Spleen (tissue), 11 donors: ENCODE data around the gene MIPEP. TPM values are rescaled to one million over a fixed set of nuclear protein-coding genes. Genes with fewer than 3 reads are reported as not detected.

Source experiments
- DNase-seq: peaks from one replicate; pipeline ENCODE4 v3.0.0-alpha.2; 2020
- H3K27ac ChIP-seq, 8 donors: fragments of 200-600 bp; sonication (generic) in 7 of 8; 1 replicate in 4 of 8; 2 replicates in 4 of 8; pipeline versions ENCODE4 v1.5.0 to v1.8.0; 2016 to 2021; ENCODE audit warnings: inconsistent platforms in 4 of 8, mild to moderate bottlenecking in 4 of 8, moderate library complexity in 1 of 8
- H3K27me3 ChIP-seq, 7 donors: fragments of 200-600 bp; sonication (generic) in 6 of 7; replicated peaks in 1 of 7; 1 replicate in 4 of 7; 2 replicates in 3 of 7; pipeline versions ENCODE4 v1.5.0 to v1.8.0; 2016 to 2021; ENCODE audit warnings: inconsistent platforms in 3 of 7, mild to moderate bottlenecking in 1 of 7
- H3K36me3 ChIP-seq, 6 donors: fragments of 200-600 bp; sonication (generic) in 5 of 6; 1 replicate in 4 of 6; 2 replicates in 2 of 6; pipeline versions ENCODE4 v1.5.0 to v1.8.0; 2016 to 2021; ENCODE audit warnings: inconsistent platforms in 2 of 6
- H3K4me1 ChIP-seq, 6 donors: fragments of 200-600 bp; sonication (generic) in 5 of 6; 1 replicate in 3 of 6; 2 replicates in 3 of 6; pipeline versions ENCODE4 v1.5.0 to v1.8.0; 2016 to 2021; ENCODE audit warnings: inconsistent platforms in 3 of 6
- H3K4me3 ChIP-seq, 8 donors: fragments of 200-600 bp; sonication (generic) in 7 of 8; 1 replicate in 4 of 8; 2 replicates in 4 of 8; pipeline versions ENCODE4 v1.5.0 to v1.8.0; 2016 to 2021; ENCODE audit warnings: inconsistent platforms in 4 of 8, mild to moderate bottlenecking in 4 of 8, moderate library complexity in 2 of 8
- H3K9me3 ChIP-seq, 8 donors: fragments of 200-600 bp; sonication (generic) in 7 of 8; 1 replicate in 4 of 8; 2 replicates in 4 of 8; pipeline versions ENCODE4 v1.5.0 to v1.8.0; 2016 to 2021; ENCODE audit warnings: inconsistent platforms in 4 of 8
- CTCF ChIP-seq, 11 experiments: fragments of 200-600 bp in 7 of 11; fragments of 450-650 bp in 4 of 11; sonication (generic) in 4 of 11; IDR thresholded peaks in 8 of 11; conservative IDR thresholded peaks in 3 of 11; 1 replicate in 7 of 11; 2 replicates in 4 of 11; pipeline versions ENCODE4 v1.4.0 to v1.8.0; 2016 to 2021; ENCODE audit warnings: antibody characterized with exemption in 11 of 11, inconsistent platforms in 4 of 11, mild to moderate bottlenecking in 1 of 11
- POLR2A ChIP-seq, 3 donors: fragments of 450-650 bp; IDR thresholded peaks; one replicate each; pipeline ENCODE4 v1.5.1; 2017; ENCODE audit warnings: antibody characterized with exemption in 3 of 3, mild to moderate bottlenecking in 1 of 3
- POLR2AphosphoS5 ChIP-seq, 3 donors: sonication (generic); formaldehyde crosslinking; IDR thresholded peaks; one replicate each; pipeline ENCODE4 v1.5.1; 2017; ENCODE audit warnings: antibody characterized with exemption in 3 of 3
- WGBS, 5 donors: extraction: QIAGEN DNeasy Blood & Tissue Kit in 3 of 5; methylation state at CpG; one replicate each; pipeline versions ENCODE4 v1.1.5 to v1.1.7; 2013 to 2018; 5-methylcytosine and 5-hydroxymethylcytosine counted together
- intact Hi-C: fragments of 100-400 bp; cut with DNase I; formaldehyde crosslinking; loops from one replicate; pipeline ENCODE4 v1.15.0; 2023; ENCODE audit warnings: low total_unique reads
- polyA plus RNA-seq, 3 donors: library from polyadenylated mRNA; stranded (reverse); fragments of 200-250 nt; gene quantifications; one replicate each; pipeline ENCODE4 v1.2.1, GENCODE V29; 2013
- total RNA-seq, 7 donors: library from RNA; depleted of rRNA in 3 of 7; stranded (reverse); fragments of >200 nt in 3 of 7; fragmentation: NEBNext Ultra II Directional in 4 of 7; extraction: Animal tissue kit (Norgen Biotek cat#: 25700) in 4 of 7; gene quantifications; one replicate each; pipeline versions ENCODE4 v1.1.0 to v1.2.1, GENCODE V29; 2016 to 2021
- donor health status: healthy with polysubstance abuse.
- donor health status: DM: no; HTN: no; CAD: no; lungs with moderate emphysema.
- donor health status: DM: no; HTN: no; CAD: no.
- donor health status: Bipolar disorder and iron deficiency.
- donor health status: healthy.
- donor health status: DM: no; HTN: no; CAD: no.
- donor health status: DM: yes; HTN: yes; CAD: no.

MIPEP gene
- total and polyA plus RNA-seq, 10 donors, result 7.2 to 16.3 (median 10.8) TPM

- intact Hi-C loops, result no loop called here
- 76 to 99% (median 96%) methylated on average over 3 of the region's 3 CpGs for WGBS, 5 donors
- Histone ChIP-seq H3K4me1 (peaks cover 0 to 14% (median 6%) of the 10 kb centered on the region in 6 donors), H3K27ac (no peak overlapping the region), H3K27me3 (no peaks in the 10 kb centered on the region), H3K9me3 (peaks cover 0 to 16% (median 3%) of the 10 kb centered on the region in 8 donors), H3K4me3 (no peak overlapping the region), H3K36me3 (peaks cover 0 to 50% (median 0%) of the 10 kb centered on the region in 6 donors)
- TF ChIP-seq CTCF (IDR thresholded peaks at IDR 0.05 in 8 of 11, conservative IDR thresholded peaks at IDR 0.05 in 3 of 11), result no peak
- TF ChIP-seq POLR2A (IDR thresholded peaks at IDR 0.05), result no peak
- DNase-seq, result no peak
Measured at GRCh38 chr13:23820530-23820929, 68.7 kb downstream of the MIPEP start.

DNA sequence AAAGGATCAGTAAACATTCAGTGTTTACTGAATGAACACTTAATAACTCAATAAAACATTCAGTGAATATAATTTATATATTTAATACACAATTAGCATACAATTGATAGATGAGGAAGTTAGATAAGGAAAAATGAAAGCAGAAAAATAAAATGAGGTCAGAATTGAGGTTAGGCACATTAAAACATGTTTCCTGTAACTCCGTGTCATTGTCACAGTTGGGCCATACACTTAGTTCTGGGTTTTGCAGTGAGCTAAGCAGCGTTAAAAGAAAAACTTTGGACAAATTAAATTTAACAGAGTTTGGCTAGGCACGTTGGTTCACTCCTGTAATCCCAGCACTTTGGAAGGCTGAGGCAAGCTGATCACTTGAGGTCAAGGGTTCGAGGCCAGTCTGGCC lies 71.4 kb downstream of the MIPEP start:
- Histone ChIP-seq H3K27ac (no peak overlapping the region), H3K4me1 (peaks cover 0 to 14% (median 6%) of the 10 kb centered on the region in 6 donors), H3K27me3 (no peaks in the 10 kb centered on the region), H3K9me3 (no peaks in the 10 kb centered on the region), H3K36me3 (peaks cover 0 to 24% (median 0%) of the 10 kb centered on the region in 6 donors), H3K4me3 (no peak overlapping the region)
- DNase-seq, result no peak
- WGBS, 5 donors, result 30 to 45% (median 36%) methylated on average over 4 of the region's 4 CpGs
- TF ChIP-seq POLR2AphosphoS5 (IDR thresholded peaks at IDR 0.05) (no peak), CTCF (IDR thresholded peaks at IDR 0.05 in 8 of 11, conservative IDR thresholded peaks at IDR 0.05 in 3 of 11) (no peak), POLR2A (IDR thresholded peaks at IDR 0.05) (no peak)
- intact Hi-C loops, result no loop called here

GRCh38 chr13:23817136-23817535 lies 72.1 kb downstream of the MIPEP start:
- Histone ChIP-seq H3K4me3 (no peak overlapping the region), H3K36me3 (peaks cover 0 to 22% (median 0%) of the 10 kb centered on the region in 6 donors), H3K27ac (no peak overlapping the region), H3K9me3 (no peaks in the 10 kb centered on the region), H3K27me3 (no peaks in the 10 kb centered on the region), H3K4me1 (peaks cover 0 to 17% (median 6%) of the 10 kb centered on the region in 6 donors)
- intact Hi-C loops, result no loop called here
- no peak for DNase-seq
- TF ChIP-seq POLR2A (IDR thresholded peaks at IDR 0.05), result no peak
- no peak for TF ChIP-seq POLR2AphosphoS5 (IDR thresholded peaks at IDR 0.05)
- TF ChIP-seq CTCF (IDR thresholded peaks at IDR 0.05 in 8 of 11, conservative IDR thresholded peaks at IDR 0.05 in 3 of 11), result no peak
- WGBS, 5 donors, result 85 to 95% (median 90%) methylated on average over 2 of the region's 2 CpGs

DNA sequence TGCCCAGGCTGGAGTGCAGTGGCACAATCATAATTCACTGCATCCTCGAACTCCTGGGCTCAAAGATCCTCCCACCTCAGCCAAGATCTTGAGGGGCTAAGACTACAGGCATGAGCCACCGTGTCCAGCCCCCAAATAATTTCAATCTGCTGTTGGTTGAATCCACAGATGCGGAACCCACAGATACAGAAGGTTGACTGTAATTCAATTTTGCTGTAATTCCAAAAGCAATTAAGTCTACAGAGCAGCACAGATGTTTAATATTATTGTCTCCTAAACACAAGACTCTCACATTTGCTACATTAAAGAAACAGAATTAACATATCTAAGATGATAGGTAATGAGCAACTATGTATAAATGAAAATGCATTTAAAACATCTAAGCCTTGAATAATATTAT lies 75.6 kb downstream of the MIPEP start:
- intact Hi-C loops, result no loop called here
- H3K4me1 ChIP-seq, result peaks cover 0 to 45% (median 16%) of the 10 kb centered on the region in 6 donors
- no peak overlapping the region for H3K27ac ChIP-seq
- no peaks in the 10 kb centered on the region for H3K36me3 ChIP-seq
- no peaks in the 10 kb centered on the region for H3K9me3 ChIP-seq
- 87 to 93% (median 92%) methylated on average over 3 of the region's 3 CpGs for WGBS, 5 donors
- no peaks in the 10 kb centered on the region for H3K27me3 ChIP-seq
- DNase-seq, result no peak
- H3K4me3 ChIP-seq, result no peak overlapping the region
- TF ChIP-seq CTCF (IDR thresholded peaks at IDR 0.05 in 8 of 11, conservative IDR thresholded peaks at IDR 0.05 in 3 of 11), result no peak
- no peak for TF ChIP-seq POLR2AphosphoS5 (IDR thresholded peaks at IDR 0.05)
- no peak for TF ChIP-seq POLR2A (IDR thresholded peaks at IDR 0.05)
